Subcutaneous abdominal adipose tissue (tissue), 5 donors: ENCODE measurements around the gene APC2.

Experiments
- H3K27ac ChIP-seq: one replicate; pipeline ENCODE4 v1.7.0; 2013; ENCODE audit warnings: low read depth, mild to moderate bottlenecking, inconsistent platforms, low read length, moderate library complexity
- H3K27me3 ChIP-seq, 5 donors: one replicate each; pipeline ENCODE4 v1.7.0; 2013; ENCODE audit warnings: low read length in 5 of 5, inconsistent platforms in 1 of 5; ENCODE audit not compliant: control insufficient read depth in 5 of 5, insufficient read depth in 4 of 5
- H3K36me3 ChIP-seq, 5 donors: one replicate each; pipeline ENCODE4 v1.7.0; 2013; ENCODE audit warnings: low read length in 5 of 5; ENCODE audit not compliant: control insufficient read depth in 5 of 5, insufficient read depth in 5 of 5
- H3K4me1 ChIP-seq, 5 donors: one replicate each; pipeline ENCODE4 v1.7.0; 2013; ENCODE audit warnings: low read length in 5 of 5, mild to moderate bottlenecking in 3 of 5, moderate library complexity in 1 of 5; ENCODE audit not compliant: control insufficient read depth in 5 of 5, insufficient read depth in 5 of 5
- H3K4me3 ChIP-seq, 5 donors: one replicate each; pipeline ENCODE4 v1.7.0; 2013; ENCODE audit warnings: low read length in 5 of 5, low read depth in 1 of 5
- H3K9ac ChIP-seq, 5 donors: one replicate each; pipeline ENCODE4 v1.7.0; 2013; ENCODE audit warnings: low read length in 5 of 5, mild to moderate bottlenecking in 4 of 5, moderate library complexity in 3 of 5
- H3K9me3 ChIP-seq, 5 donors: one replicate each; pipeline ENCODE4 v1.7.0; 2013; ENCODE audit warnings: low read length in 5 of 5; ENCODE audit not compliant: control insufficient read depth in 5 of 5
- donor health status: healthy.
- donor health status: healthy.
- donor health status: healthy.
- donor health status: healthy.
- donor health status: healthy.

APC2 gene

DNA sequence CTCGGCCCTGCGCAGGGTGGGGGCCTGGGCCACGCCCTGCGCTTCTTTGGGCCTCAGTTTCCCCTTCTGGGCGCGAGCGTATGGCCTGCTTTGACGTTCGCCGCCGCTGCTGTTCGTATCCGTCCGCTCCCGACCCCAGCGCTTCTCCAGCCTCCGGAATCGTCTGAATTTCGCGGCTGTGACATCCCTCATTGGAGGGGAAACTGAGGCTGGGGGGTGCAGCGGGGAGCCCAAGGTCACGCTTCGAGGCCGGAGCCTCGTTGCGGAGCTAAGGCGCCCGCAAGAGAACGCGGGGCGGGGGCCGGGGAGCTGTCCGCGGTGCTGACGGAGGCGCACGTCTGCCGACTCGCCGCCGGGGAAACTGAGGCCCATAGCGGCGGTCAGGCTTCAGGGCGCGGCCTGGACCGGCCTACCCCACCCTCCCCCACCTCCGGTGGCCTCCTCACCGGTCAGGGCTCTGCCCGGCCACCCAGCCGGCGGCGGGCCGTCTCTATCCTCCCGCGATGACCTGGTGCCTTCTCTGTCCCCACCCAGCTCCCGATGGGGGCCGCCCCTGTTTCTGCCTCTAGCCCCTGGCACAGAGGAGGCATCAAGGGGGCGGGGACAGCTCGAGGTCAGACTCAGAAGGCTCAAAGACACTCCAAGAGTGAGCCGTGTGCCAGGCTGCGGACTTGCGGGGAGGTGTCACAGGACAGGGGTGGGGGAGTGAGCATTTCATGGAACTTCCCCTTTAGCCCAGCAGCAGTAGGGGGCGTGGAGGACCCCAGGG is 3.0 kb upstream of the APC2 start:
- H3K4me3 ChIP-seq, result no peak overlapping the region
- H3K9me3 ChIP-seq, result no peaks in the 10 kb centered on the region
- peaks cover 39 to 57% (median 49%) of the 10 kb centered on the region in 5 donors for H3K27me3 ChIP-seq
- H3K4me1 ChIP-seq, result peaks cover 0 to 22% (median 18%) of the 10 kb centered on the region in 5 donors
- no peak overlapping the region for H3K27ac ChIP-seq
- no peak overlapping the region for H3K9ac ChIP-seq
- peaks cover 0 to 12% (median 10%) of the 10 kb centered on the region in 5 donors for H3K36me3 ChIP-seq

GRCh38 chr19:1447504-1447903 is 2.4 kb upstream of the APC2 start:
- peaks cover 43 to 64% (median 54%) of the 10 kb centered on the region in 5 donors for H3K27me3 ChIP-seq
- H3K4me1 ChIP-seq, result peaks cover 0 to 23% (median 18%) of the 10 kb centered on the region in 5 donors
- H3K9me3 ChIP-seq, result no peaks in the 10 kb centered on the region
- no peak overlapping the region for H3K4me3 ChIP-seq
- peaks cover 0 to 6% (median 4%) of the 10 kb centered on the region in 5 donors for H3K36me3 ChIP-seq
- H3K27ac ChIP-seq, result no peak overlapping the region
- no peak overlapping the region for H3K9ac ChIP-seq

DNA sequence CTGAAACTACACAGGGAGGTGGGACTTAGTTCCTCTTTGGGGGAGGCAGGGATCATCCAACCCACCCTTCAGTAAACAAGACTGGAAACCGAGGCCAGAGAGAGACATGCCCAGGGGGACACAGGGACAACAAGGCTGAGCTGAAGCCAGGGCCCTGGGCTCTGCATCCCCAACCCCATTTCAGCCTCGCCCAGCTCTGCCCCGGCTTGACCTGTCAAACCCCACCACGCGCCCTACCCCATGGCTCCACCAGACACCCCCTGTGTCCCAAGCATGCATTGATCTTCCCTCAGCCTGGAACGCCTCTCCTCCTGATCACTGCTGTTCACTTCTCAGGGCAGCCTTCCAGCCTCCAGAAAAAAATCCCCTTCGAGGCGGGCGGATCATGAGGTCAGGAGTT is 2.0 kb upstream of the APC2 start:
- no peak overlapping the region for H3K27ac ChIP-seq
- H3K9ac ChIP-seq, result no peak overlapping the region
- peaks cover 0 to 1% (median 0%) of the 10 kb centered on the region in 5 donors for H3K36me3 ChIP-seq
- H3K4me1 ChIP-seq, result peaks cover under 1 to 26% (median 21%) of the 10 kb centered on the region in 5 donors
- H3K27me3 ChIP-seq, result peaks cover 47 to 68% (median 59%) of the 10 kb centered on the region in 5 donors
- H3K4me3 ChIP-seq, result no peak overlapping the region
- no peaks in the 10 kb centered on the region for H3K9me3 ChIP-seq

DNA sequence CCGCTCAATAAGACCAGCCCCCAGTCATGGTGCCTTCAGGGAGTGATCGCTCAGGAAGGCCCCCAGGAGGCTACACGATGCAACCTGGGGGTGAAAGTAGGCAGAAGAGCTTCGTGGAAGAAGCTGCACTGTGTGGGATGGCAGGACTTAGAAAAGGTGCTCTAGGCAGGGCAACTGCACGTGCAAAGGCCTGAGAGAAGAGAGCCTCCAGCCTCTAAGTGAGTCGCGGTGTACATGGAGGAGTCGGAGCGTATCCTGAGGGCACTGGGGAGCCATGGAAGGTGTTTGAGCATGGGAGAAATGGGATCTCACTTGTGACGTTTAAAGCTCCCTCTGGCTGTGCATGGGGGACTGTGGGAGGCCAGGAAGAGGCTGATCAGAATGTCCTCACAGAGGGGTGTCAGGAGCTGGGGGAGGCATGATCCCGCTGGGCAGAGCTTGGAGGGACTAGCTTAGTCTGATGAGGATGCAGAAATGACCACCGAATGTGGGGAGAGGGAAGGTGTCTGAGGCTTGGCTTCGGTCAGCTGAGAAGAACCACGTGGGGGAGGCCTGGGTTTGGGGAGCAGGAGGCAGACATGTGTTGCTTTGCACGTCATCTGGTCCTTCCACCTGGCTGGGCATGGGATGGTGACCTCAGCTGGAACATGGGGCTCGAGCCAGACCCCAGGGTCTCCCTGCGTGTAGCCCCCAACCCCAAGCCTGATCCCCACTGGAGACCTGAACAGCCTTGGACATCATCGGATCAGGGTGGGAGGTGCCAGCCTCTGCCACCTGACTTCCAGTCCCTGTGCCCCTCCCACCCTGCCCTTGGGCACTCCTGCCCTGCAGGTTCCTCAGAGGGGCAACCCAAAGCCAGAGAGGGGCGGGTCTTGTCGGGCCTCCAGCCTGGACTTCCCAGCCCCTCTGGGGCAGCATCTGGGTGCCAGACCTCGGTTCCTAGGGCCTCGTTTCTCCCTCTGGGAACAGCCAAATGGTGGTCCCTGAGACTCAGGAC is 1.1 kb downstream of the APC2 start:
- Histone ChIP-seq H3K27me3 (peaks cover 53 to 78% (median 70%) of the 10 kb centered on the region in 5 donors), H3K9ac (no peak overlapping the region), H3K4me3 (no peak overlapping the region), H3K36me3 (no peaks in the 10 kb centered on the region), H3K4me1 (peaks cover 5 to 38% (median 31%) of the 10 kb centered on the region in 5 donors), H3K9me3 (no peaks in the 10 kb centered on the region), H3K27ac (no peak overlapping the region)

DNA sequence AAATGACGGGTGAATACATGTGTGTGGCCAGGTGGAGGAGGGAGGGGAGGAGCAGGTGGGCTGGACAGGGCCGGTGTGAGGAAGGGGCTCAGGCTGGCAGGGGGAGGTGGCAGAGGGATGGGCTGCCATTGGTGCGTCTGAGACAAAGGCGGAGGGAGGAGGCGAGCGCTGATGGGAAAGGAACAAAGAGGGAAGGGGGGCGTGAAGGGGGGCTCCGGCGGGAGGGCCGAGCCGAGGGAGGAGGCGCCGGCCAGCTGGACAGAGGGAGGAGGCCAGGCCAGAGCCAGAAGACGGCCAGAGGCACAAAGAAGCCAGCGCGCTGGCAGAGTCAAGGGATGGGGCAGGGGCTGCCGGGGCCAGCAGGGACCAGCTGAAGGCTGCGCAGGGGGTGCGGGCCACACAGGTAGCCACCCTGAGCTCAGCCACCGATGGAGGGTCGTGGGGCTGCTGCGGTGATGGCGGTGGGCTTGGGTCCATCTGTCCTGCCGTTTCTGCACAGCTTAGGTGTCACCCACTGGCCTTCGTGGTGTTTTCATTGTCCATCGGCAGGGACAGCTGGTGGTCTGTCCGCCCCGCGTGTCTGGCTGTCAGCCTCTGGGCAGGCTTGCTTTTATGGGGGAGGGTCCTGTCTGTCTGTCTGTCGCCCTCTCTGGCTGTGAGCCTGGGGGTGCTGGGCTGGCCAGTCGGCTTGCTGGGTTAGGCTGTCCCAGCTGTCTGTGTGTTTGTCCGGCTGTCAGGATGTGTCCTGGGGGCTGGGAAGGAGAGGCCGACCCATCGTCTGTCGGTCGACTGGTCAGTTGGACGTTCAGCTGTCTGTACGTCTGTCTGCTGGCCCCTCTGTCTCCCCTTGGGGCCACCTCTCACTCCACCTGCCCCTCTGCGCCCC is 2.2 kb downstream of the APC2 start:
- H3K27me3 ChIP-seq, result peaks cover 61 to 75% (median 74%) of the 10 kb centered on the region in 5 donors
- H3K27ac ChIP-seq, result no peak overlapping the region
- H3K9ac ChIP-seq, result no peak overlapping the region
- H3K36me3 ChIP-seq, result no peaks in the 10 kb centered on the region
- no peaks in the 10 kb centered on the region for H3K9me3 ChIP-seq
- H3K4me1 ChIP-seq, result peaks cover 5 to 33% (median 29%) of the 10 kb centered on the region in 5 donors
- no peak overlapping the region for H3K4me3 ChIP-seq

- Histone ChIP-seq H3K36me3 (no peaks in the 10 kb centered on the region), H3K9me3 (no peaks in the 10 kb centered on the region), H3K27ac (no peak overlapping the region), H3K27me3 (peaks cover 58 to 73% (median 72%) of the 10 kb centered on the region in 5 donors), H3K4me1 (peaks cover 5 to 32% (median 29%) of the 10 kb centered on the region in 5 donors), H3K4me3 (no peak overlapping the region), H3K9ac (no peak overlapping the region)
These were observed 3.0 kb downstream of the APC2 start for GRCh38 chr19:1452802-1453524.

DNA sequence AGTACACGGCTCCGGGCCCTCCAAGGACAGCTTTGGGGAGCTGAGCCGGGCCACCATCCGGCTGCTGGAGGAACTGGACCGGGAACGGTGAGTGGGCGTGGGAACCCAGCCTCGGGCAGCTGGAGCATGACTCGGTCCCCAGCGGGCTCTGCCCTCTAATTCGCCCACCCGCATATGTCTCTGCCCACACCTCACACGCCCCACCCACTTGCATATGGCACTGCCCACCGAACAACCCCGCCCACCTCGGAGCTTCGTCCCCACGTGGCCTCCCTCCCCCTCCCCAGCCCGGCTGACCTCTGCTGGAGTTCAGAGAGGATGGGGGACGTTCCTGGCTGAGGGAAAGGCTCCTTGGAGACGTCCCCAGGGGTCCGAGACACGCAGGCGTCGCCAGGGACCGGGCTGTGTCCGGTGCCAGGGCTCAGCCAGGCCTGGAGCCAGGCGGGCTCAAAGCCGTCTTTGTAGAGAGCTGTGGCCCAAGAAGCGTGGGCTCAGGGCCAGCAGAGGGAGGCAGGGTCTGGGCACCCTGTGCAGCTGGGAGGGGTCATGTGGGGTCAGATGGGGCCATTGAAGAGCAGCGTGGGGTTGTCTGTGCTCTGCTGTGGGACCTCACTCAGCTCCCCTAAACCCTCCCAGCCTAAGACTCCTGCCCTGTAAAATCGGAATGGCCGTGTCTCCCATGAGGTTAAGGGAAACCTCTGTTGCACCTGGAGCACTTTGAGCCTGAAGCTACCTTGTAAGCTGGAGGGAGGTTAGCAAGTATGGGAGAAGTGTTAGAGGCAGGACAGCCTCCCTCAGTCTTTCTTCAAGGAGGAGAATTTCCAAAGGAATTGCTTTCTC is 3.8 kb downstream of the APC2 start:
- H3K9ac ChIP-seq, result no peak overlapping the region
- no peaks in the 10 kb centered on the region for H3K36me3 ChIP-seq
- no peaks in the 10 kb centered on the region for H3K9me3 ChIP-seq
- H3K27ac ChIP-seq, result no peak overlapping the region
- H3K27me3 ChIP-seq, result peaks cover 54 to 74% (median 71%) of the 10 kb centered on the region in 5 donors
- H3K4me1 ChIP-seq, result peaks cover 5 to 32% (median 29%) of the 10 kb centered on the region in 5 donors
- H3K4me3 ChIP-seq, result peak overlapping the region in 1 of 5 donors; percentile 25

GRCh38 chr19:1455002-1455335 is 5.0 kb downstream of the APC2 start:
- H3K36me3 ChIP-seq, result peaks cover 0 to 4% (median 0%) of the 10 kb centered on the region in 5 donors
- no peak overlapping the region for H3K9ac ChIP-seq
- no peaks in the 10 kb centered on the region for H3K9me3 ChIP-seq
- H3K27me3 ChIP-seq, result peaks cover 44 to 63% (median 59%) of the 10 kb centered on the region in 5 donors
- peaks cover 5 to 32% (median 29%) of the 10 kb centered on the region in 5 donors for H3K4me1 ChIP-seq
- H3K27ac ChIP-seq, result no peak overlapping the region
- no peak overlapping the region for H3K4me3 ChIP-seq
